ENCODE data around the gene VPS39.

Gene VPS39

GRCh38 chr15:42217568-42217967 lies 9.5 kb upstream of the VPS39 start:
- no peak overlapping the region for H3K27ac ChIP-seq (ENCODE audit: extremely low read depth, low read depth, low read length)
- H3K4me1 ChIP-seq (ENCODE audit: control insufficient read depth, insufficient read depth, low read length), result no peaks in the 10 kb centered on the region
- H3K9me3 ChIP-seq (ENCODE audit: control insufficient read depth, insufficient read depth, low read depth, low read length), result no peaks in the 10 kb centered on the region
- no peak for TF ChIP-seq ZSCAN4 (tag by site-specific recombination; IDR thresholded peaks at IDR 0.05)
- CTCF ChIA-PET, result no interaction called here
- POLR2A ChIA-PET, result no interaction called here
- peaks cover 13 to 60% of the 10 kb centered on the region in 2 experiments for H3K36me3 ChIP-seq (ENCODE audit: control insufficient read depth in 2 of 2, insufficient read depth in 1 of 2, low read length in 2 of 2)
- H3K4me3 ChIP-seq (ENCODE audit: low read depth, low read length), result no peak overlapping the region

- Histone ChIP-seq H3K27ac (ENCODE audit: extremely low read depth, low read depth, low read length) (no peak overlapping the region), H3K9me3 (ENCODE audit: control insufficient read depth, insufficient read depth, low read depth, low read length) (no peaks in the 10 kb centered on the region), H3K4me3 (ENCODE audit: low read depth, low read length) (no peak overlapping the region), H3K36me3 (ENCODE audit: control insufficient read depth in 2 of 2, insufficient read depth in 1 of 2, low read length in 2 of 2) (peaks cover 13 to 71% of the 10 kb centered on the region in 2 experiments), H3K4me1 (ENCODE audit: control insufficient read depth, insufficient read depth, low read length) (no peaks in the 10 kb centered on the region)
- CTCF ChIA-PET, result no interaction called here
- no peak for TF ChIP-seq REPIN1 (tag by site-specific recombination; IDR thresholded peaks at IDR 0.05; ENCODE audit: low read depth)
- no peak for TF ChIP-seq ZNF623 (tag by site-specific recombination; IDR thresholded peaks at IDR 0.05)
- TF ChIP-seq ZSCAN4 (tag by site-specific recombination; IDR thresholded peaks at IDR 0.05), result no peak
- no peak for TF ChIP-seq MYNN (tag by site-specific recombination; IDR thresholded peaks at IDR 0.05; ENCODE audit: borderline replicate concordance)
- no peak for TF ChIP-seq MEIS1 (CRISPR knock-in tag; IDR thresholded peaks at IDR 0.05; ENCODE audit: borderline replicate concordance)
- TF ChIP-seq ZNF114 (tag by site-specific recombination; IDR thresholded peaks at IDR 0.05), result no peak
- TF ChIP-seq ZFP69B (tag by site-specific recombination; IDR thresholded peaks at IDR 0.05), result no peak
- no peak for TF ChIP-seq ZXDB (tag by site-specific recombination; IDR thresholded peaks at IDR 0.05)
- TF ChIP-seq PRDM6 (tag by site-specific recombination; IDR thresholded peaks at IDR 0.05), result no peak
- TF ChIP-seq ZNF366 (tag by site-specific recombination; conservative IDR thresholded peaks at IDR 0.05), result no peak
- no peak for TF ChIP-seq MZF1 (tag by site-specific recombination; IDR thresholded peaks at IDR 0.05; ENCODE audit: borderline replicate concordance)
- no peak for TF ChIP-seq INSM2 (tag by site-specific recombination; IDR thresholded peaks at IDR 0.05)
- TF ChIP-seq YY1 (tag by site-specific recombination; IDR thresholded peaks at IDR 0.05), result no peak
- POLR2A ChIA-PET, result no interaction called here
These were observed 8.1 kb upstream of the VPS39 start for GRCh38 chr15:42215913-42216829.

- H3K4me1 ChIP-seq (ENCODE audit: control insufficient read depth, insufficient read depth, low read length), result no peaks in the 10 kb centered on the region
- TF ChIP-seq ZNF843 (tag by site-specific recombination; IDR thresholded peaks at IDR 0.05), result no peak
- TF ChIP-seq ZBTB49 (tag by site-specific recombination; IDR thresholded peaks at IDR 0.05; ENCODE audit: low read depth), result no peak
- TF ChIP-seq ZNF311 (tag by site-specific recombination; IDR thresholded peaks at IDR 0.05; ENCODE audit: borderline replicate concordance), result no peak
- TF ChIP-seq ZNF175 (tag by site-specific recombination; IDR thresholded peaks at IDR 0.05), result no peak
- TF ChIP-seq ZFP37 (tag by site-specific recombination; IDR thresholded peaks at IDR 0.05), result no peak
- TF ChIP-seq SALL2 (tag by site-specific recombination; IDR thresholded peaks at IDR 0.05; ENCODE audit: borderline replicate concordance), result no peak
- no peak for TF ChIP-seq HOXA7 (CRISPR knock-in tag; IDR thresholded peaks at IDR 0.05; ENCODE audit: borderline replicate concordance)
- CTCF ChIA-PET, result no interaction called here
- H3K9me3 ChIP-seq (ENCODE audit: control insufficient read depth, insufficient read depth, low read depth, low read length), result no peaks in the 10 kb centered on the region
- H3K36me3 ChIP-seq (ENCODE audit: control insufficient read depth in 2 of 2, insufficient read depth in 1 of 2, low read length in 2 of 2), result peaks cover 14 to 77% of the 10 kb centered on the region in 2 experiments
- no peak overlapping the region for H3K4me3 ChIP-seq (ENCODE audit: low read depth, low read length)
- H3K27ac ChIP-seq (ENCODE audit: extremely low read depth, low read depth, low read length), result no peak overlapping the region
- POLR2A ChIA-PET, result no interaction called here
These were observed 6.5 kb upstream of the VPS39 start for GRCh38 chr15:42214600-42214999.
